HEK293T (cell line): ENCODE results near the gene CGRRF1.

Experiments used
- CTCF ChIA-PET: fragments of 350-600 bp; formaldehyde crosslinking; extraction: SDS; loops from one replicate; lab custom pipeline; 2021; ENCODE audit warnings: antibody characterized with exemption, inconsistent platforms; lab: Yijun Ruan, JAX
- POLR2A ChIA-PET: fragments of 350-600 bp; formaldehyde crosslinking; extraction: SDS; loops from one replicate; lab custom pipeline; 2020; ENCODE audit warnings: antibody characterized with exemption, inconsistent platforms; lab: Yijun Ruan, JAX
- DNase-seq: peaks from one replicate; pipeline ENCODE4 v3.0.0; 2012; ENCODE audit warnings: mixed read lengths; ENCODE audit errors: extremely low spot score
- ARNT ChIP-seq: fragments of 450-650 bp; IDR thresholded peaks from 2 replicates; pipeline ENCODE4 v1.6.1; 2017; ENCODE audit warnings: mild to moderate bottlenecking
- BHLHE40 ChIP-seq: fragments of 450-650 bp; IDR thresholded peaks from 2 replicates; pipeline ENCODE4 v1.6.1; 2016; ENCODE audit warnings: mild to moderate bottlenecking, moderate library complexity, borderline replicate concordance
- CTBP1 ChIP-seq: fragments of 450-650 bp; IDR thresholded peaks from 2 replicates; pipeline ENCODE4 v1.6.1; 2016; ENCODE audit warnings: borderline replicate concordance
- ELF4 ChIP-seq: fragments of 450-650 bp; IDR thresholded peaks from 2 replicates; pipeline ENCODE4 v1.6.1; 2017; ENCODE audit warnings: antibody characterized with exemption
- FOXA1 ChIP-seq: fragments of 450-650 bp; IDR thresholded peaks from 2 replicates; pipeline ENCODE4 v1.6.1; 2016; ENCODE audit warnings: mild to moderate bottlenecking
- FOXK2 ChIP-seq: fragments of 450-650 bp; IDR thresholded peaks from 2 replicates; pipeline ENCODE4 v1.6.1; 2016; ENCODE audit warnings: mild to moderate bottlenecking
- FOXM1 ChIP-seq: fragments of 450-650 bp; IDR thresholded peaks from 2 replicates; pipeline ENCODE4 v1.6.1; 2017; ENCODE audit warnings: mild to moderate bottlenecking, borderline replicate concordance
- HDGF ChIP-seq: fragments of 450-650 bp; IDR thresholded peaks from 2 replicates; pipeline ENCODE4 v1.6.1; 2017; ENCODE audit warnings: antibody characterized with exemption, borderline replicate concordance
- L3MBTL2 ChIP-seq: fragments of 450-650 bp; conservative IDR thresholded peaks from 2 replicates; pipeline ENCODE4 v1.6.1; 2016; ENCODE audit warnings: mild to moderate bottlenecking
- LEF1 ChIP-seq: fragments of 450-650 bp; IDR thresholded peaks from 2 replicates; pipeline ENCODE4 v1.6.1; 2017; ENCODE audit warnings: mild to moderate bottlenecking, borderline replicate concordance
- NFRKB ChIP-seq: fragments of 450-650 bp; IDR thresholded peaks from 2 replicates; pipeline ENCODE4 v1.6.1; 2016; ENCODE audit warnings: mild to moderate bottlenecking, moderate library complexity
- PKNOX1 ChIP-seq: fragments of 450-650 bp; IDR thresholded peaks from 2 replicates; pipeline ENCODE4 v1.6.1; 2016
- SP1 ChIP-seq: fragments of 450-650 bp; IDR thresholded peaks from 2 replicates; pipeline ENCODE4 v1.6.1; 2017
- SUZ12 ChIP-seq: fragments of 450-650 bp; IDR thresholded peaks from 2 replicates; pipeline ENCODE4 v1.6.1; 2016; ENCODE audit warnings: mild to moderate bottlenecking
- TARDBP ChIP-seq: fragments of 450-650 bp; IDR thresholded peaks from 2 replicates; pipeline ENCODE4 v1.6.1; 2016
- ZNF384 ChIP-seq: fragments of 450-650 bp; IDR thresholded peaks from 2 replicates; pipeline ENCODE4 v1.6.1; 2016

The CGRRF1 gene

DNA sequence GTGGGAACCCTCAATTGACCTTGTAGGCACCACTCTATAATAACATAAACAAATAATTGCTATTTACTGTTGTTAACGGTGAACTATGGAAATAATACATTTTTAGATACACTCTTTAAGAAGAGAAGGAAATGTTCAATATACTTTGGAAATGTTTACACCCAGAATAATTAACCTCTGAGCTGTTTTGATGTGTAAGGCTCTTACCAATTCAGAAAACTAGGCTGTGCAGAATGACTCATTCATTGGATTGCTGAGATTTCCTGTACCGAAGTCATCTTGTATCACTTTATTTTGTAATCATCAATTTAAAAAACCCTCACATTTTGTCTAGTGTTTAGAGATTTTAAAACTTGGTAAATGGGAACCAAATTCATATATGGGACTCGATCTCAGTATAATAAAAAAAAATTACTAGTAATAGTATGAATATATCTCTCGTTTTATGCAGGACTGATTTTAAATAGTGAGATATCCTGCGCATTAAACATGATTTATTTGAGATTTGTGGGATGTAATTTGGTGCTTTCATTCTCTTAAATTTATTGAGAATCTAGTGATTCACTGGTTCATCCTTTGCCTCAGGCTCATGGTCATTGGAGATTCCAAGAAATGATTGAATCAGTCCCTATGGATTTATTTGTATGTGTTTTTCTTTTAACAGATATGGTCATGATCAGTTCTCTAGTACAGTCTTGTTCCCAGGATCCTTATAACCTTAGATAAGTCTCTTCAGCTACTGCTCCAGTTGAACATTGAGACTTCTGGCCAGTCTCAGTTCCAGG lies 61.1 kb downstream of the CGRRF1 start:
- TF ChIP-seq SP1: no peak
- no peak for TF ChIP-seq HDGF
- TF ChIP-seq BHLHE40: no peak
- no peak for TF ChIP-seq FOXA1
- TF ChIP-seq ARNT: no peak
- no peak for TF ChIP-seq FOXK2
- TF ChIP-seq PKNOX1: no peak
- no peak for TF ChIP-seq NFRKB
- TF ChIP-seq CTBP1: no peak
- TF ChIP-seq ZNF384: no peak
- TF ChIP-seq L3MBTL2: no peak
- no peak for TF ChIP-seq SUZ12
- no peak for TF ChIP-seq FOXM1
- TF ChIP-seq LEF1: no peak
- TF ChIP-seq TARDBP: no peak
- TF ChIP-seq ELF4: no peak
- ChIA-PET CTCF (no interaction called here), POLR2A (no interaction called here)
- DNase-seq: no peak

- peak; percentile 25 for DNase-seq
- TF ChIP-seq CTBP1 (no peak), ZNF384 (no peak), SUZ12 (no peak), ARNT (no peak), TARDBP (no peak), ELF4 (no peak), NFRKB (no peak), FOXM1 (no peak), SP1 (no peak), FOXA1 (no peak), FOXK2 (no peak), PKNOX1 (no peak), LEF1 (no peak), HDGF (no peak), BHLHE40 (no peak), L3MBTL2 (no peak)
- CTCF ChIA-PET: interaction anchor here (0.6 kb wide), 1 partner anchor 16 kb away, joined by 5 read pairs; no protein-coding TSS in a partner anchor
- POLR2A ChIA-PET: no interaction called here
These were observed 62.6 kb downstream of the CGRRF1 start for GRCh38 chr14:54572316-54572715.

- POLR2A ChIA-PET: no interaction called here
- CTCF ChIA-PET: no interaction called here
- no peak for TF ChIP-seq LEF1
- no peak for TF ChIP-seq FOXM1
- no peak for TF ChIP-seq SUZ12
- no peak for TF ChIP-seq BHLHE40
- no peak for TF ChIP-seq ZNF384
- no peak for TF ChIP-seq CTBP1
- no peak for TF ChIP-seq FOXK2
- TF ChIP-seq PKNOX1: no peak
- no peak for TF ChIP-seq FOXA1
- no peak for TF ChIP-seq ELF4
- no peak for TF ChIP-seq ARNT
- no peak for TF ChIP-seq NFRKB
- no peak for TF ChIP-seq SP1
- TF ChIP-seq L3MBTL2: no peak
- no peak for TF ChIP-seq HDGF
- TF ChIP-seq TARDBP: no peak
- no peak for DNase-seq
These were observed 64.8 kb downstream of the CGRRF1 start for GRCh38 chr14:54574528-54574927.

DNA sequence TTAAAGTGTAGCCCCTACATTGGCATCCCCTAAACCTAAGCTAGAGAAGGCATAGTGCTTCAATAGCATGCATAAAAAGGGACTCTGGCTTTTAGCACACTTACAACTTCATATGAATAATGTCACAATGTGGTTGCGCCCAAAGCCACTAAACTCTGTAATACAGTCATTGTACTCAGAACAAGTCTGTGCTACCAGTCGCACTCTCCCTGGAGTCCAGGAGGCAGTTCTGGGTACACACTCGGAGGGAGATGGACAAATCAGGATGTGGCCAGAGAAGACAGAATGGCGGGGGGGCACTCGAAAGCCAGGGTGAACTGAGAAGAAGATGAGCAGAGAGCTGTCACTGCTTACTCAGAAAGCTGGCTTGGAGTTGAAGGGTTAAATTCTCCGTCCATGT lies 67.8 kb downstream of the CGRRF1 start:
- ChIA-PET POLR2A (interaction anchor here (1.0 kb wide), 1 partner anchor 68 kb away, joined by 3 read pairs; the partner anchor contains the start of gene CGRRF1), CTCF (interaction anchor here (0.6 kb wide), 1 partner anchor 196 kb away, joined by 3 read pairs; no protein-coding TSS in a partner anchor)
- no peak for DNase-seq
- TF ChIP-seq ELF4 (no peak), SP1 (no peak), BHLHE40 (no peak), ARNT (no peak)

DNA sequence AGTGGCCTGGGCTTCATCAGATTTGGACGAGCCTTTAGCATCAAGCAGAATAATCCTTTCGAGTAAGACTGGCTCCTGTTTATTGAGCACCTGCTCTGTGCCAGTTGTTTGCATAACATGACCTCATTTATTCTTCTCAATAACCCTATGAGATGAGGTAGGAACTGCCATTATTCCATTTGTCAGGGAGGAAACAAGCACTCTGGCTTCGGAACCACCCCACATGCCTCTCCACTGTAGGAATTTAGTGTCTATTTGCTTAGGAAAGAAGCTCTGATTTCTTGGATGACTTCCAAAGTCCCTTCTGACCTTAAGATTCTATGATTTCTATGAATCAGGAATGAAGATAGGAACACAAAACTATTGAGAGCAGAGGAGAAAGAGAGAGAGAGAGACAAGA lies 68.3 kb downstream of the CGRRF1 start:
- no peak for DNase-seq
- CTCF ChIA-PET: interaction anchor here (0.6 kb wide), 2 partner anchors 196 to 1958 kb away, joined by 3 read pairs; no protein-coding TSS in a partner anchor
- TF ChIP-seq LEF1 (no peak), L3MBTL2 (no peak), ELF4 (no peak), TARDBP (no peak), PKNOX1 (no peak), SP1 (no peak), FOXA1 (no peak), CTBP1 (no peak), HDGF (no peak), SUZ12 (no peak), BHLHE40 (no peak), NFRKB (no peak)
- POLR2A ChIA-PET: no interaction called here
